K562 (cell line): ENCODE measurements around the gene ZNF429. TPM values are rescaled to one million over a fixed set of nuclear protein-coding genes. Genes with fewer than 3 reads are reported as not detected.

Experiments
- CC2D1A ChIP-seq: fragments of 450-650 bp; IDR thresholded peaks from 2 replicates; pipeline ENCODE4 v1.6.1; 2017; ENCODE audit warnings: mild to moderate bottlenecking
- CHD1 ChIP-seq: fragments of 200-600 bp; sonication (generic); IDR thresholded peaks from one replicate; pipeline ENCODE4 v1.6.1; 2012; ENCODE audit warnings: mild to moderate bottlenecking, moderate library complexity, low read length, inconsistent platforms
- CREB1 ChIP-seq, 2 experiments: sonication (generic) in 1 of 2; formaldehyde crosslinking in 1 of 2; IDR thresholded peaks; 2 replicates each; pipeline versions ENCODE4 v1.6.1 to v1.8.0; 2012 to 2022; ENCODE audit warnings: inconsistent platforms in 1 of 2, mild to moderate bottlenecking in 1 of 2, missing genetic modification reagents in 1 of 2, moderate library complexity in 1 of 2
- CREB3L1 ChIP-seq: fragments of 450-650 bp; IDR thresholded peaks from 2 replicates; pipeline ENCODE4 v1.6.1; 2014; ENCODE audit warnings: low read depth, mild to moderate bottlenecking, moderate library complexity, borderline replicate concordance
- HDAC2 ChIP-seq: fragments of 450-650 bp; IDR thresholded peaks from 2 replicates; pipeline ENCODE4 v1.6.1; 2016; ENCODE audit warnings: mild to moderate bottlenecking
- KDM1A ChIP-seq, 2 experiments: fragments of 450-650 bp; IDR thresholded peaks; 2 replicates each; pipeline ENCODE4 v1.6.1; 2016; ENCODE audit warnings: mild to moderate bottlenecking in 2 of 2
- L3MBTL2 ChIP-seq: fragments of 450-650 bp; IDR thresholded peaks from 2 replicates; pipeline ENCODE4 v1.6.1; 2016; ENCODE audit warnings: mild to moderate bottlenecking, moderate library complexity
- MBD2 ChIP-seq: sonication (generic); IDR thresholded peaks from 2 replicates; pipeline ENCODE4 v1.6.1; 2016; ENCODE audit warnings: low read depth, borderline replicate concordance
- MEIS2 ChIP-seq: fragments of 450-650 bp; IDR thresholded peaks from 2 replicates; pipeline ENCODE4 v1.6.1; 2014; ENCODE audit warnings: mild to moderate bottlenecking; ENCODE audit not compliant: partially characterized antibody
- NFIX ChIP-seq: fragments of 250-450 bp; sonication (Bioruptor Pico); IDR thresholded peaks from 2 replicates; pipeline ENCODE4 v1.4.0; 2020; ENCODE audit warnings: low read depth, mild to moderate bottlenecking, moderate library complexity
- NRF1 ChIP-seq, 2 experiments: fragments of 450-650 bp; IDR thresholded peaks in 1 of 2; conservative IDR thresholded peaks in 1 of 2; 2 replicates each; pipeline ENCODE4 v1.6.1; 2014; ENCODE audit warnings: mild to moderate bottlenecking in 2 of 2
- PHF20 ChIP-seq: fragments of 450-650 bp; IDR thresholded peaks from 2 replicates; pipeline ENCODE4 v1.6.1; 2018; ENCODE audit not compliant: partially characterized antibody
- PKNOX1 ChIP-seq: fragments of 450-650 bp; IDR thresholded peaks from 2 replicates; pipeline ENCODE4 v1.6.1; 2016
- RBBP5 ChIP-seq: fragments of 200-600 bp; sonication (generic); IDR thresholded peaks from 2 replicates; pipeline ENCODE4 v1.6.1; 2012; ENCODE audit warnings: borderline replicate concordance, mild to moderate bottlenecking, low read length, control low read depth, inconsistent platforms; ENCODE audit not compliant: insufficient read depth, poor library complexity, severe bottlenecking
- RFX5 ChIP-seq: IDR thresholded peaks from 2 replicates; pipeline ENCODE4 v1.6.1; 2011; ENCODE audit warnings: low read depth, mild to moderate bottlenecking, improper control_type of control experiment, low read length
- SMAD3 ChIP-seq: fragments of 450-650 bp; formaldehyde crosslinking; conservative IDR thresholded peaks from 2 replicates; pipeline ENCODE4 v1.4.0; 2020; ENCODE audit warnings: mild to moderate bottlenecking
- STAG1 ChIP-seq: sonication (generic); formaldehyde crosslinking; IDR thresholded peaks from 2 replicates; pipeline ENCODE4 v1.5.0; 2020; ENCODE audit warnings: missing genetic modification reagents, borderline replicate concordance
- TBP ChIP-seq: optimal IDR thresholded peaks from 2 replicates; pipeline ENCODE3; 2011; ENCODE audit warnings: low read depth, low read length, improper control_type of control experiment
- TRIM24 ChIP-seq, 2 experiments: fragments of 450-650 bp; IDR thresholded peaks; 2 replicates each; pipeline ENCODE4 v1.6.1; 2016
- ZNF165 ChIP-seq: fragments of 250-450 bp; sonication (Bioruptor Pico); IDR thresholded peaks from 2 replicates; pipeline ENCODE4 v1.4.0; 2020; ENCODE audit warnings: borderline replicate concordance
- ZNF41 ChIP-seq: fragments of 250-450 bp; sonication (Bioruptor Pico); conservative IDR thresholded peaks from 2 replicates; pipeline ENCODE4 v1.4.0; 2020; ENCODE audit warnings: mild to moderate bottlenecking
- ZNF830 ChIP-seq: fragments of 250-450 bp; sonication (Bioruptor Pico); IDR thresholded peaks from 2 replicates; pipeline ENCODE4 v1.5.0; 2021; ENCODE audit warnings: mild to moderate bottlenecking
- polyA plus RNA-seq, 8 experiments: library from polyadenylated mRNA; depleted of rRNA in 4 of 8; stranded (reverse) in 5 of 8; unstranded in 3 of 8; fragments of >200 nt; fragmentation: Nextera tagmentation in 2 of 8; fragmentation: Illumina TruSeq in 1 of 8; extraction: Ambion mirVana in 2 of 8; extraction: Trizol in 1 of 8; gene quantifications; 2 replicates each; pipeline versions ENCODE4 v1.2.1 to v1.2.3, GENCODE V29; 2011 to 2014; ENCODE audit warnings: inconsistent platforms in 1 of 8, missing spikeins in 1 of 8
- total RNA-seq, 7 experiments: library from RNA; depleted of rRNA in 6 of 7; stranded (reverse); fragments of >200 nt in 6 of 7; fragmentation: Illumina TruSeq in 2 of 7; extraction: Trizol in 2 of 7; gene quantifications; 2 replicates each; pipeline versions ENCODE4 v1.2.1 to v1.2.3, GENCODE V29; 2011 to 2021; ENCODE audit warnings: low replicate concordance in 1 of 7

Gene ZNF429
- total and polyA plus RNA-seq, 9 of the 15 experiments (the other 6 are each of a cell fraction or from before 2014, with no cell fraction given) = 11.4 to 24.5 (median 16.3) TPM

- TF ChIP-seq PKNOX1 = peak; percentile 99
- peak; percentile 47 to 51; a peak in 3 of 4 replicates for TF ChIP-seq NRF1 (conservative IDR thresholded peaks at IDR 0.05 in 1 of 2, IDR thresholded peaks at IDR 0.05 in 1 of 2)
- TF ChIP-seq KDM1A (IDR thresholded peaks at IDR 0.05) = no peak
- 0 out of 2 replicates have a peak, but pooled peaks have one; percentile 37 for TF ChIP-seq ZNF41 (CRISPR knock-in tag)
- TF ChIP-seq NFIX (CRISPR knock-in tag) = no peak
- no peak for TF ChIP-seq STAG1 (CRISPR knock-in tag)
- TF ChIP-seq ZNF165 = no peak
- TF ChIP-seq SMAD3 (CRISPR knock-in tag) = 0 out of 2 replicates have a peak, but pooled peaks have one; percentile 42
- TF ChIP-seq TBP = peak; percentile 71
- TF ChIP-seq CHD1 = peak; percentile 78
- peak; percentile 35 for TF ChIP-seq PHF20
- 0 out of 2 replicates have a peak, but pooled peaks have one; percentile 63 for TF ChIP-seq CREB3L1
- TF ChIP-seq TRIM24 (IDR thresholded peaks at IDR 0.05) = 0 out of 4 replicates have a peak, but pooled peaks of 1 of the 2 experiments have one; percentile 35
- 0 out of 2 replicates have a peak, but pooled peaks have one; percentile 33 for TF ChIP-seq ZNF830 (CRISPR knock-in tag)
- 0 out of 2 replicates have a peak, but pooled peaks have one; percentile 36 for TF ChIP-seq MBD2
- TF ChIP-seq HDAC2 = no peak
- TF ChIP-seq MEIS2 = peak; percentile 82
- TF ChIP-seq CREB1 (IDR thresholded peaks at IDR 0.05) = 0 out of 2 replicates have a peak, but pooled peaks have one; percentile 14
- TF ChIP-seq CREB1 (CRISPR knock-in tag; IDR thresholded peaks at IDR 0.05) = no peak
- peak; percentile 69 for TF ChIP-seq RBBP5
- peak; percentile 45; the same call in 1 of the 2 replicates for TF ChIP-seq CC2D1A
- TF ChIP-seq L3MBTL2 = peak; percentile 30; the same call in 1 of the 2 replicates
- TF ChIP-seq RFX5 = peak; percentile 97
These were observed at the start of gene ZNF429 (continued) for GRCh38 chr19:21505459-21506451.
